T-helper 1 cell treated with Interleukin-12 subunit alpha and Interleukin-12 subunit beta and Interleukin-4 antibody, amounts not matched to agents 30 ng/mL and 1 ng/mL, for 36 hours (primary cell): Measurements from ENCODE around the gene ZNF48. TPM values are rescaled to one million over a fixed set of nuclear protein-coding genes. Genes with fewer than 3 reads are reported as not detected.

Experiments used
- intact Hi-C: fragments of 100-400 bp; cut with micrococcal nuclease; formaldehyde crosslinking; loops from one replicate; pipeline ENCODE4 v1.15.1; 2024
- total RNA-seq: library from RNA; stranded (reverse); gene quantifications from 2 replicates; pipeline ENCODE4 v1.2.3, GENCODE V29; 2022

Gene ZNF48
- total RNA-seq, result 17.2 and 18.0 TPM in 2 replicates

DNA sequence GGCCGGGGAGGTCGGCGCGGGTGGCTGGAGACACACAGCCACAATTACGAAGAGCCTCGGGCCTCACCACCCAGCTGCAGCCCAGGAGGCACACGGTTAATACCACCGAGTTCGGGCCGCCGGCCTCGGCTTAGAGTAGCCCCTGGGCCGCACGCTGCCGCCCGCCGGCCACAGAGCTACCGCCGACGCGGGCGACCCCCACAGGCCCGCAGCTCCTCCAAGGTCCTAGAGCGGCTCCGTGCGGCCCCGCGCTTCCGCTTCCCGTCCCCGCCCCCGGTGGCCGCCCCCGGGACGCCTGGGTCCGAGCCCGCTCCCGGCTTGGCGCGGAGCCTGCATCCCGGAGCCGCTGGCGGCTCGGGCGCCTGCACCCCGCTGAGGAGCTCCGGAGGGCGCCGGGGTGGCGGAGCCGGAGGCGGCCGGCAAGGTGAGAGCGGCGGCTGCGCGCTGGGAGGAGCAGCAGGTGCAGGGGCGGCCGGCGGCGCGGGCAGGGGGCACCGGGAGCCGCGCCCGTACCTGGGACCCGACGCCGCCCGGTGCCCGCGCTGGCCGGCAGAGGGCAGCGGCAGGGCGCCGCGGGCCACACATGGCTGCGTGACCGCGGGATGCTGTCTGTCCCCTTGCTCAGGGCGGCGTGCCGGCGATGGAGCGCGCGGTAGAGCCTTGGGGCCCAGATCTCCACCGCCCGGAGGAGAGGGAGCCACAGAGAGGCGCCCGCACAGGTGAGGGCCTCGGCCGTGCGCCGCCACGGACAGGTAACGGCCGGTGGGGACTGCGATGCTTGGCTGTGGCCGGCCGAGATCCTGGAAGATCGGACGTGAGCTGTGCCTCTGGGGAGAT lies at the start of gene ZNF48:
TSS of gene ZNF48 (plus strand) at position 266 of the 837 bp plus-strand sequence. CDS start at position 641, 375 bp downstream.
- intact Hi-C loops, result loop anchor here (1.0 kb wide), 2 partner anchors 12 to 25 kb away; partner anchors contain the start of genes TBC1D10B and ZNF771

GRCh38 chr16:30346286-30346685 lies 48.9 kb upstream of the ZNF48 start:
- intact Hi-C loops, result no loop called here

- intact Hi-C loops, result no loop called here
These were observed 47.1 kb upstream of the ZNF48 start for GRCh38 chr16:30348113-30348512.

DNA sequence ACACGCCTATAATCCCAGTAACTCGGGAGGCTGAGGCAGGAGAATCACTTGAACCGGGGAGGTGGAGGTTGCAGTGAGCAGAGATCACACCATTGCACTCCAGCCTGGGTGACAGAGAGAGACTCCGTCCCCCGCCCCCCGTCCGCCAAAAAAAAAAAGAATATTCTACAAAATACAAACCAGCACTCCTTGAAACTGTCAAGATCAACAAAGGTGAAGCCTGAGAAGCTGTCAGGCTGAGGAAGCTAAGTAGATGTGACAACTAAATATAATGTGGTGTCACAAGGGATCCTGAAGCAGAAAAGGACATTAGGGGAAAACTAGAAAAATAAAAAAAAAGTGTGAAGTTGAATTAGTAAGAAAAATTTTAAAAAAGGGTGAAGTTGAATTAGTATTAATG lies 46.3 kb upstream of the ZNF48 start:
- intact Hi-C loops, result no loop called here

DNA sequence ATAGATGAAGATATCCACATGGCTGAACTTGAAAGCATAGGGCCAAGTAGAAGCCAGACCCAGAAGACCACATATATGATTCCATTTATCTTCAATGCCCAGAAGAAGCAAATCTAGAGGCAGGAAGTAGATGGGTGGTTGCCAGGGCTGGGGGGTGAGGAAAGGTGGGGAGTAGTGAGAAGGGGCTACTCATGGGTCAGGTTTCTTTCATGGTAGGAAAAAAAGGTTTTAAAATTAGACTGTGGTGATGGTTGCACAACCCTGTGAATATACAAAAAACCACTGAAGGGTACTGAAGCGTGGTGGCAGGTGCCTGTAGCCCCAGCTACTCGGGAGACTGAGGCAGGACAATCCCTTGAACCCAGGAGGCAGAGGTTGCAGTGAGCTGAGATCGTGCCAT lies 45.5 kb upstream of the ZNF48 start:
- intact Hi-C loops, result no loop called here

DNA sequence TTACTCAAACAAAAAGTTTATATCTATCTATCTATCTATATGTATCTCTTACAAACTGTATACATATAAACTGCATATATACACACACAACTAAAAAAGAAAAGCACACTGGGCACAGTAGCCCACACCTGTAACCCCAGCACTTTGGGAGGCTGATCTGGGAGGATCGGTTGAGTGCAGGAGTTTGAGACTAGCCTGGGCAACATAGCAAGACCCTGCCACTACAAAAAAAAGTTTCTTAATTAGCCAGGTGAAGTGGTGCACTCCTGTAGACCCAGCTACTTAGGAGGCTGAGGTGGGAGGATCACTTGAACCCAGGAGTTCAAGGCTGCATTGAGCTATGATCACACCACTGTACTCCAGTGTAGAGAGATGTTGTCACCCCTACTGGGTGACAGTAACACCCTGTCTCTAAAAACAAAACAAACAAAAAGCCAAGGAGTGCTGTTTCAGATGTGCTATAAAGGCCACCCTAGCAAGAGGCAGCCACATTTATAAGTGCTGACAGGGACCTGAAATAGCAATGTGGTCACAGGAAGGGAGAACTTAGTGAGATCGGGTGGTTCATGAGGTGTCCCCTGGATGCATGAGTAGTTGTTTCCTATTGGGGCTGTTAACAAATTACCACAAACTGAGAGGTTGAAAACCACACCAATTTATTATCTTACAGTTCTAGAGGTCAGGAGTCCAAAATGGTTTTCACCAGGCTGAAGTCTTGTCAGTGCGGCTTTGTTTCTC lies 44.9 kb upstream of the ZNF48 start:
- intact Hi-C loops, result no loop called here

DNA sequence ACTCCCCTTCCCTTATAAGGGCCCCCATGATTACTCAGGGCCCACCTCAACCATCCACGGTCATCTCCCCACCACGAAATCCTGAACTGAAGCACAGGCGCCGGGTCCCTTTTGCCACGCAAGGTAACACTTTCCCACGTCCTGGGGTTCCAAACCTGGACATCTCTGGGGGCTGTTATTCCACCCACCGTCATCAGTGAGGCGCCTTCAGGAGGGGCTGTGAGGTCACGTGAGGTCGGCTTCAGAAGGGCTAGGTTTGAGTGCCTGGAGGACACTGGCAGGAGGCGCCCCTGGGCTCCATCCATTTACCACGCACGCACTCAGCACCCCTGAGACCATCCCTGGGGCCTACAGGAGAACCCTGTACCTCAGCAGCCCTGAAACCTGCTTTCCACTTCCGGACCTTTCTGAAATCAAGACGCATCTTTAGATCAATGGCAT lies 44.2 kb upstream of the ZNF48 start:
- intact Hi-C loops, result no loop called here

- intact Hi-C loops, result no loop called here
These were observed 43.4 kb upstream of the ZNF48 start for GRCh38 chr16:30351586-30352419.

DNA sequence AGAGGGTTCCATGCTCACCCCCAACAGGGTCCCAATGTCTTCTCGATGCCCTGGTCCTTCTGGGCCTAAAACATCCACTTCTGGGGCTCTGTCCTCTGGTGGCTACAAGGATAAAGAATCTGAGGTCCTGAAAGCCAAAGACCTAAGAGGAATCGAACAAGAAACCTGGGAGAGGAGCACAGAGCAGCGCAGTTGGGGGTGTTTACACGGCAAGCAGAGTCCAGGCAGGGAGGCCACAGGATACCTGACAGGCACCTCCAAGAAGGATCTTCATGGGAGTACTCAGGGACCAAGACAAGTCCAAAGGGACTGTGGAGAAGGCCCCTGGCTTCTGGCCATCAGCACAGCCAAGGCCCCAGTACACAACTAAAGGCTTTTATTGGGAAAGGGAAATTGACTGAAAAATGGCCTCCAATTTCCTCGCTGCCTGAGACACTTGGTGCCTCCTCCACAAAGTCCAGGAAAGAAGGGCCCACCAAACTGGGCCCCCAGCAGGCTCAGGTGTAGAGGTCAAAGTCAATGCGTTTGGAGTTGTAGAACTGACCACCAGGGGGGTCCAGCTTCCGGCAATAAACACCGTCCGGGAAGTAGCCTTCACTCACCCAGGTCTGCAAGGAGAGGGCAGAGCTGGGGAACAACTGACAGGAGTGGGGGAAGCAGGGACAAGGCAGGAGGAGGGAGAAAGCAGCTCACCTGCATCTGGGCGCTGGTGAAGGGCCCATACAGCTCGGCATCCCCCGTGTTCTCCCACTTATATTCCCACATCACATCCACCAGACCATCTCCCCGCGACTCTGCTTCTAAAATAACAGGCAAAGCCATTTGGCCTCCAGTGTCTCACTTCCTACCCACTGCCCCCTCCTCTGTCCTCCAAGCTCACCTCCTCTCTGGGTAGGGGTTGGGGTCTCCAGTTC lies 42.5 kb upstream of the ZNF48 start:
- intact Hi-C loops, result no loop called here

GRCh38 chr16:30353438-30354129 lies 41.6 kb upstream of the ZNF48 start:
- intact Hi-C loops, result loop anchor here (2.0 kb wide), 1 partner anchor 55 kb away; no protein-coding TSS in a partner anchor

DNA sequence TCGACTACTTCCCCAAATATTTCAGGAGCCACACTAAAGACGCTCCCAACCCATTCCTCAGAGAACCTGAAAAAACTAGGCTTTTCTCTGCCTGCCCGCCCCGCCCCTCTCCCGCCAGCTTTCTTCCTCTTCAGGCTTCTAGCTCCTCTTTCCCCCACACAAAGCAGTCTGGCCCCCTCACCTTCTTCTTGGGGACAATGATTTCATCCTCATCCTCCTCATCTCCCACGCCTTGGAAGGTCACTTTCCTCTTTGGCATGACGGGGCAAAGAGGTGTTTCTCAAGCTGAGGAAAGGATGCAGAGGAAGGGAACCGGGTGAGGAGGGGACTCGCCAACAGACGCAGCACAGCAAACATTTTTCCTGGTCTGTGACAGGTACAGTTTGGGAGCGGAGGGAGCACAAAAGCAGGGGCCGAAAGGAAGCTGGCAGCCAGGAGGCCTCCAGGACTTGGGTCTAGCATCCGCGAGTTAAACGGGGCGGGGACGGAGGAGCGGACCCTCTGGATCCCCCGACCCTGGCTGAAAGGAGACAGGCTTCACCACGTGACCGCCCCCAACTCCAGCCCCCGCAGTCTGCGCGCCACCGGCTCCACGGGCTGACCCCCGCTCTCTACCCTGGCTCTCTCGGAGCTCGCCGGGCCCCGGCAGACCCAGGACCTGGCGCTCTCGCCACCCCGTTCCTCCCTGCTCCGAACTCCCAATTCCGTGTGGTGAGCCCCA lies 40.6 kb upstream of the ZNF48 start:
- intact Hi-C loops, result loop anchor here (1.0 to 5.0 kb wide), 5 partner anchors 16 to 287 kb away; partner anchors contain the start of genes ALDOA and TBC1D10B

- intact Hi-C loops, result loop anchor here (1.0 to 5.0 kb wide), 5 partner anchors 15 to 288 kb away; partner anchors contain the start of genes ALDOA and TBC1D10B
These were observed 39.9 kb upstream of the ZNF48 start, which contains the start of gene CD2BP2 for GRCh38 chr16:30355144-30355953. Gene CD2BP2 (minus strand): TSS chr16:30355308. CDS start chr16:30354681, 627 bp downstream.

- intact Hi-C loops, result loop anchor here (1.0 to 5.0 kb wide), 5 partner anchors 14 to 289 kb away; partner anchors contain the start of genes ALDOA and TBC1D10B
These were observed 39.3 kb upstream of the ZNF48 start for GRCh38 chr16:30355954-30356308.

GRCh38 chr16:30356401-30357084 lies 38.7 kb upstream of the ZNF48 start:
- intact Hi-C loops, result loop anchor here (5.0 kb wide), 1 partner anchor 289 kb away; the partner anchor contains the start of gene ALDOA

- intact Hi-C loops, result loop anchor here (5.0 kb wide), 1 partner anchor 290 kb away; the partner anchor contains the start of gene ALDOA
These were observed 38.0 kb upstream of the ZNF48 start for GRCh38 chr16:30357085-30357714.
